ENCODE data around the gene TMEM109.

DNA sequence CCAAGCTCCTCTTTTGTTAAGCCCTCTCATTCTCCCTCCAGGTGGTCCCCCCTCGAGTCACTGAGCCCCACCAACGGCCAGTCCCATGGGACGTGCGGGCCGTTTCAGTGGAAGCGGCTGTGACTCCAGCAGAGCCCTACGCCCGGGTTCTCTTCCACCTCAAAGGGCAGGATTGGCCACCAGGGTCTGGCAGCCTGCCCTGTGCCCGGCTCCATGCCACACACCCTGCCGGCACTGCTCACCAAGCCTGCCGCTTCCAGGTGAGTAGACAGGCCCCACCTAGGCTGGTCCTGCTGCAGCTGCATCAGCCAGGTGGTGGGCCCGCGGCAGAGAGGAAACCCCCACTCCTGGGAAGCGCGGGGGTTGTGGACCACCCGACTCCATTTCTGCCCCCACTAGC is 13.6 kb downstream of the TMEM109 start:
- TF ChIP-seq, protein P1, sequence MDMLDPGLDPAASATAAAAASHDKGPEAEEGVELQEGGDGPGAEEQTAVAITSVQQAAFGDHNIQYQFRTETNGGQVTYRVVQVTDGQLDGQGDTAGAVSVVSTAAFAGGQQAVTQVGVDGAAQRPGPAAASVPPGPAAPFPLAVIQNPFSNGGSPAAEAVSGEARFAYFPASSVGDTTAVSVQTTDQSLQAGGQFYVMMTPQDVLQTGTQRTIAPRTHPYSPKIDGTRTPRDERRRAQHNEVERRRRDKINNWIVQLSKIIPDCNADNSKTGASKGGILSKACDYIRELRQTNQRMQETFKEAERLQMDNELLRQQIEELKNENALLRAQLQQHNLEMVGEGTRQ (IDR thresholded peaks at IDR 0.05; ENCODE audit: low read depth, low read length), result no peak
- TF ChIP-seq, protein P2, sequence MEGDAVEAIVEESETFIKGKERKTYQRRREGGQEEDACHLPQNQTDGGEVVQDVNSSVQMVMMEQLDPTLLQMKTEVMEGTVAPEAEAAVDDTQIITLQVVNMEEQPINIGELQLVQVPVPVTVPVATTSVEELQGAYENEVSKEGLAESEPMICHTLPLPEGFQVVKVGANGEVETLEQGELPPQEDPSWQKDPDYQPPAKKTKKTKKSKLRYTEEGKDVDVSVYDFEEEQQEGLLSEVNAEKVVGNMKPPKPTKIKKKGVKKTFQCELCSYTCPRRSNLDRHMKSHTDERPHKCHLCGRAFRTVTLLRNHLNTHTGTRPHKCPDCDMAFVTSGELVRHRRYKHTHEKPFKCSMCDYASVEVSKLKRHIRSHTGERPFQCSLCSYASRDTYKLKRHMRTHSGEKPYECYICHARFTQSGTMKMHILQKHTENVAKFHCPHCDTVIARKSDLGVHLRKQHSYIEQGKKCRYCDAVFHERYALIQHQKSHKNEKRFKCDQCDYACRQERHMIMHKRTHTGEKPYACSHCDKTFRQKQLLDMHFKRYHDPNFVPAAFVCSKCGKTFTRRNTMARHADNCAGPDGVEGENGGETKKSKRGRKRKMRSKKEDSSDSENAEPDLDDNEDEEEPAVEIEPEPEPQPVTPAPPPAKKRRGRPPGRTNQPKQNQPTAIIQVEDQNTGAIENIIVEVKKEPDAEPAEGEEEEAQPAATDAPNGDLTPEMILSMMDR (conservative IDR thresholded peaks at IDR 0.05; ENCODE audit: low read depth, low read length), result no peak
- TF ChIP-seq RAD21 (IDR thresholded peaks at IDR 0.05; ENCODE audit: low read length) (no peak), POLR2A (IDR thresholded peaks at IDR 0.05; ENCODE audit: low read depth, low read length) (no peak), RCOR1 (IDR thresholded peaks at IDR 0.05; ENCODE audit: insufficient replicate concordance, low read length) (no peak), BHLHE40 (IDR thresholded peaks at IDR 0.05; ENCODE audit: low read depth, low read length) (no peak), CEBPB (IDR thresholded peaks at IDR 0.05; ENCODE audit: low read depth, low read length) (no peak)
